Activated CD8-positive, alpha-beta T cell treated with anti-CD3 and anti-CD28 coated beads, Interleukin-2, amount 10 ng/mL, durations not matched to agents 7 days and 5 days (primary cell): ENCODE measurements around the gene TMEM214. TPM values are rescaled to one million over a fixed set of nuclear protein-coding genes. Genes with fewer than 3 reads are reported as not detected.

Experiments used
- ATAC-seq: fragments of 150-1000 bp; cut with Tn5 transposase; one replicate; pipeline ENCODE4 v1.10.0; 2021; ENCODE audit warnings: moderate library complexity
- CTCF ChIA-PET: fragments of 350-600 bp; sonication (Branson Sonifier 250); formaldehyde crosslinking; loops from one replicate; lab custom pipeline; 2021; ENCODE audit warnings: antibody characterized with exemption; lab: Charles Lee
- POLR2A ChIA-PET: fragments of 350-600 bp; sonication (Branson Sonifier 250); formaldehyde crosslinking; loops from one replicate; lab custom pipeline; 2021; ENCODE audit warnings: antibody characterized with exemption; lab: Charles Lee
- DNase-seq: peaks from one replicate; pipeline ENCODE4 v3.0.0-alpha.2; 2020
- H3K27ac Mint-ChIP-seq: one replicate; pipeline ENCODE4 v1.8.0; 2021; ENCODE audit warnings: mild to moderate bottlenecking, mixed read lengths
- H3K27me3 Mint-ChIP-seq: one replicate; pipeline ENCODE4 v1.8.0; 2021; ENCODE audit warnings: low read depth, mixed read lengths
- H3K36me3 Mint-ChIP-seq: one replicate; pipeline ENCODE4 v1.8.0; 2021; ENCODE audit warnings: low read depth, mixed read lengths
- H3K4me1 Mint-ChIP-seq: one replicate; pipeline ENCODE4 v1.8.0; 2021; ENCODE audit warnings: low read depth, mixed read lengths
- H3K4me3 Mint-ChIP-seq: one replicate; pipeline ENCODE4 v1.8.0; 2021; ENCODE audit warnings: mild to moderate bottlenecking, mixed read lengths
- H3K9me3 Mint-ChIP-seq: one replicate; pipeline ENCODE4 v1.8.0; 2022; ENCODE audit warnings: mixed read lengths; ENCODE audit not compliant: insufficient read depth
- total RNA-seq, 2 experiments: library from RNA; stranded (reverse); gene quantifications; one replicate each; pipeline ENCODE4 v1.2.3, GENCODE V29; 2021

The TMEM214 gene
- total RNA-seq, 2 experiments from 2014 or later, result 73.7 to 75.6 TPM

DNA sequence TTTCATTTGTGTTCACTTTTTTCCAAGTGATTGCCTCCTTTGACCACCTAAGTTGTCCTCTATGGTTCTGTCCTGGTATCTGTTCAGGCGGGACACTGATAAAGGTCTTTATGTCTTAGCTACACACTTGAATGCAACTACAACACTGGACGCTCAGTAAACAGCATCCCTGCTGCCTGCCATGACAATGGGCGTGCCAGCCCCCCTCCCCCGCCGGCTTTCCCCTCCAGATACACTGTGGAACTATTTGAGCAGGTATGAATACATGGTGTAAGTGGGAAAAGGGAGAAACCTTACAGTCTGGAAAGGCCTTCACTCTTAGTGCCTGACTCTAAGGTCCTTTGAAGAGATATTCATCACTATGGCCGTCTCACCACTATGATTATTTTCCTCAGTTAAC, 24.4 kb downstream of the TMEM214 start:
- CTCF ChIA-PET, result interaction anchor here (1.6 kb wide), 1 partner anchor 222 kb away, joined by 3 read pairs; no protein-coding TSS in a partner anchor
- Mint-ChIP-seq H3K27me3 (no peaks in the 10 kb centered on the region), H3K4me3 (no peak overlapping the region), H3K9me3 (no peaks in the 10 kb centered on the region), H3K27ac (no peak overlapping the region), H3K4me1 (peaks cover 8% of the 10 kb centered on the region), H3K36me3 (peaks cover 31% of the 10 kb centered on the region)
- POLR2A ChIA-PET, result interaction anchor here (9.3 kb wide), 1 partner anchor 12 kb away, joined by 128 read pairs; the partner anchor contains the start of gene OST4
- DNase-seq, result no peak
- ATAC-seq, result no peak

DNA sequence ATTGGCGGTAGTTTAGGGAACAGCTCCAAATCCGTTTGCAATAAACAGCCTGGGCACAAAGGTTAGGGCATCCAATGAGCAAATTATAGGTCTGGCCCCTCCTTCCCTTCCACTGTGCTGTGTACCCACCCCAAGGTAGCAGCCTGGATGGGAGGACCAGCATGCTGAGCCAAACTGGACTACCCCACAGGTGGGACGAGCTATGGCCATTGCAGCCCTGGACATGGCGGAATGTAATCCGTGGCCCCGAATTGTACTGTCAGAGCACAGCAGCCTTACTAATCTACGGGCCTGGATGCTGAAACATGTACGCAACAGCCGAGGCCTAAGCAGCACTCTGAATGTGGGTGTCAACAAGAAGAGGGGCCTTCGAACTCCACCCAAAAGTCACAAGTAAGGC, 25.4 kb downstream of the TMEM214 start:
- DNase-seq, result no peak
- CTCF ChIA-PET, result interaction anchor here (0.8 kb wide), 1 partner anchor 14 kb away, joined by 5 read pairs; the partner anchor contains the start of gene OST4
- Mint-ChIP-seq H3K27ac (no peak overlapping the region), H3K4me3 (no peak overlapping the region), H3K36me3 (peaks cover 37% of the 10 kb centered on the region), H3K27me3 (no peaks in the 10 kb centered on the region), H3K4me1 (no peaks in the 10 kb centered on the region), H3K9me3 (no peaks in the 10 kb centered on the region)
- POLR2A ChIA-PET, result interaction anchor here (0.8 to 9.3 kb wide), 3 partner anchors 11 to 23 kb away, joined by 3 to 128 read pairs (median 23); partner anchors contain the start of gene OST4
- no peak for ATAC-seq

DNA sequence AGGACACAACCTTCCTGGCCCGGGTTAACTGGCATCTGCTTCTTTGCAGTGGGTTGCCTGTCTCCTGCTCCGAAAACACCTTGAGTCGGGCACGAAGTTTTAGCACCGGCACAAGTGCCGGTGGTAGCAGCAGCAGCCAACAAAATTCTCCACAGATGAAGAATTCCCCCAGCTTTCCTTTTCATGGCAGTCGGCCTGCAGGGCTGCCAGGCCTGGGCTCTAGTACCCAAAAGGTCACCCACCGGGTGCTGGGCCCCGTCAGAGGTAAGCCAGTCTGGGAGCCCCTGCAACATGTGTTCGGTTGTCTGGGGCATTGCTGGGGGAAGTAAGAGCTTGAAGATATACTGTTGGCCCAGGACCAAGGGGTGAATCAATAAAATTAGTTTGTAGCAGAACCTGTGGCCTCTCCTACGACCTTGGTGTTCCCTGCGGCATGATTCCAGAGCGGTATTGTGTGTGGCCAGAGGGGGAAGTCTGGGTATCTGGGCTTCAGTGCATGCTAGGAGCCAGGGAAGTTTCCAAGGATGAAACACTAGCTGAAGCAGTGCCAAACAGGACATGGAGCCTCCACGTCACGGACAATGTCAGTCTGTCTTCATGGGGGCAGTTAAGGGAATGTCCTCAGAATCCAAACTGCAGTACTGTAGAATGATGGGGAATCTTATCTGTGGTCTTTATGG, 26.5 kb downstream of the TMEM214 start:
- ChIA-PET CTCF (interaction anchor here (2.1 kb wide), 1 partner anchor 12 kb away, joined by 8 read pairs; the partner anchor contains the start of gene OST4), POLR2A (interaction anchor here (3.3 to 3.4 kb wide), 2 partner anchors 8 to 11 kb away, joined by 9 to 23 read pairs; partner anchors contain the start of genes AGBL5 and OST4)
- no peak for ATAC-seq
- no peaks in the 10 kb centered on the region for H3K4me1 Mint-ChIP-seq
- peaks cover 40% of the 10 kb centered on the region for H3K36me3 Mint-ChIP-seq
- H3K27ac Mint-ChIP-seq, result no peak overlapping the region
- no peaks in the 10 kb centered on the region for H3K9me3 Mint-ChIP-seq
- DNase-seq, result no peak
- no peak overlapping the region for H3K4me3 Mint-ChIP-seq
- no peaks in the 10 kb centered on the region for H3K27me3 Mint-ChIP-seq

DNA sequence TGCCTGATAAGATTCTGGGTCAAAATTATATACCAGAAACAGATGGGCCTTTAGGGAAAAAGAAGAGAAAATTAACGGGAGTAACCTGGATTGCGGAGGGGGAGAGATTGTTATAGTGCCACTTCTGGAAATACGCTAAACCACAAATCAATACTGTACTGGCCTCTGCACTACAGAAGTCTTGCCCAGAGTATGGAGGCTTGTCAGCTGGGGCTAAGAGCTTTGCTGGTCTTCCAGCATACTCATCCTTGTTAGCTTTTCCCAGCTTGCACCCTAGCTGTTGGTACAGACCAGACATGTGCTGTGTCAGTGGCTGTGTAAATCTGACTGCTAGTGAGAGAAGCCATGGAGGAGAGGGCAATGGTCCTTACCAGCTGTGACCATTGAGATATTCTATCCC, 27.6 kb downstream of the TMEM214 start:
- Mint-ChIP-seq H3K27ac (no peak overlapping the region), H3K9me3 (no peaks in the 10 kb centered on the region), H3K36me3 (peaks cover 44% of the 10 kb centered on the region), H3K27me3 (no peaks in the 10 kb centered on the region), H3K4me3 (no peak overlapping the region), H3K4me1 (no peaks in the 10 kb centered on the region)
- no peak for ATAC-seq
- no peak for DNase-seq
- CTCF ChIA-PET, result interaction anchor here (2.1 kb wide), 1 partner anchor 11 kb away, joined by 8 read pairs; the partner anchor contains the start of gene OST4
- POLR2A ChIA-PET, result interaction anchor here (3.3 to 3.4 kb wide), 2 partner anchors 9 to 10 kb away, joined by 9 to 23 read pairs; partner anchors contain the start of genes AGBL5 and OST4

DNA sequence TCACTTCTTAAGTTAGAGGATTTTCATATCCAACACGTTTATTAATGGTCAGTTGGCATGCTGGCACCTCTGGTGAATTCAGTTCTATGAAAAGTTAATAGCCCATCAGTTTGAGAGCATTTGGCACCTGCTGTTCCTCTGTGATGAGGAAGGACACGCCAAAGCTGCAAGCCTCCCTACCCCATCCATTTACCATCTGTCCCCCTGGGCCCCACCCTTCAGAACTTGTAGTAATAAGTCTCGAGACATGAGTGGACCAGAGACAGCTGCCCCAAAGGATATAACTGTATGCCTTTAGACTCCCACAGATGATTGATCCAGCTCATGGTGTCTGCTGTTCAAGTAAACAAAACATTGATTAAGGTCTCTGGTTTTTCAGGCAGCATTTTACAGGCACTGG, 32.4 kb downstream of the TMEM214 start:
- POLR2A ChIA-PET, result interaction anchor here (11.6 kb wide), 1 partner anchor 12 kb away, joined by 128 read pairs; the partner anchor contains the start of gene AGBL5
- DNase-seq, result no peak
- Mint-ChIP-seq H3K4me3 (no peak overlapping the region), H3K27me3 (no peaks in the 10 kb centered on the region), H3K27ac (no peak overlapping the region), H3K4me1 (peaks cover 30% of the 10 kb centered on the region), H3K9me3 (no peaks in the 10 kb centered on the region), H3K36me3 (peaks cover 62% of the 10 kb centered on the region)
- ATAC-seq, result no peak
- CTCF ChIA-PET, result interaction anchor here (1.4 kb wide), 1 partner anchor 104 kb away, joined by 3 read pairs; no protein-coding TSS in a partner anchor

DNA sequence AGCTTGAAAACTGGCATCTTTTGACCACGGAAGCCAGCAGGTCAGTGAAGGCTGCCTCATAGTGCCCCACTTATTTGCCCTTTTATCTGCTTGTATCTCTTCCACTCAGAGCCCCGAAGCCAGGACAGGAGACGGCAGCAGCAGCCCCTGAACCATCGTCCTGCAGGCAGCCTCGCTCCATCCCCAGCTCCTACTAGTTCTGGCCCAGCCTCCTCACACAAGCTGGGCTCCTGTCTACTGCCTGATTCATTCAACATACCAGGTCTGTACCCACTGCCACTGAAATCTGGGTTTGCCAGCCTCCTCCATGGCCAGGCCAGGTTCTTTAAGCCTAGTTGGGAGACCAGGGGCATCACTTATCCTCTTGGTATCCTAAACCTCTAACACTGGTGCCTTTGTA, 34.6 kb downstream of the TMEM214 start:
- DNase-seq, result no peak
- peaks cover 44% of the 10 kb centered on the region for H3K4me1 Mint-ChIP-seq
- H3K9me3 Mint-ChIP-seq, result no peaks in the 10 kb centered on the region
- POLR2A ChIA-PET, result interaction anchor here (0.6 to 11.6 kb wide), 3 partner anchors 14 to 105 kb away, joined by 3 to 128 read pairs (median 4); partner anchors contain the start of gene AGBL5
- H3K4me3 Mint-ChIP-seq, result no peak overlapping the region
- no peak for ATAC-seq
- peaks cover 63% of the 10 kb centered on the region for H3K36me3 Mint-ChIP-seq
- CTCF ChIA-PET, result interaction anchor here (0.8 to 1.1 kb wide), 2 partner anchors 20 to 221 kb away, joined by 3 to 4 read pairs; no protein-coding TSS in a partner anchor
- no peaks in the 10 kb centered on the region for H3K27me3 Mint-ChIP-seq
- no peak overlapping the region for H3K27ac Mint-ChIP-seq

DNA sequence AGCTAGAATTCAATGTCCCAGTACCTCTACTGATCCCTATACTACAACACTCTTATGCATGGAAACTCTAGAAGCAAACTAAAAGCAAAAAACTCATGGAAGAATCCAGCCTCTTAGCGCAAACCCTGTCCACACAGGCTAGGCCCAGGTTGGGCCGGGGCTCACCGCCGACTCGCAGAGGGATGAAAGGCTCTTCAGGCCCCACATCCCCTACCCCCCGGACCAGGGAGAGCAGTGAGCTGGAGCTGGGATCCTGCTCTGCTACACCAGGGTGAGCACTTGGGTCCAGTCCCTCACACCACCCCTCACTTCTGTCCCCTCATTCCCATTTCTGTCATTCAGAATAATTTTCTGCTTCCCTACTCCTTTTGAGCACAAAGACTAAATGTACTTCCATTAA, 36.7 kb downstream of the TMEM214 start:
- CTCF ChIA-PET, result interaction anchor here (1.1 kb wide), 1 partner anchor 108 kb away, joined by 3 read pairs; no protein-coding TSS in a partner anchor
- POLR2A ChIA-PET, result interaction anchor here (4.2 to 11.6 kb wide), 2 partner anchors 10 to 16 kb away, joined by 23 to 128 read pairs; partner anchors contain the start of gene AGBL5
- Mint-ChIP-seq H3K27me3 (no peaks in the 10 kb centered on the region), H3K9me3 (no peaks in the 10 kb centered on the region), H3K27ac (peak overlapping the region; percentile 66), H3K36me3 (peaks cover 48% of the 10 kb centered on the region), H3K4me1 (peaks cover 63% of the 10 kb centered on the region), H3K4me3 (peak overlapping the region; percentile 99)
- DNase-seq (no peak), ATAC-seq (no peak)

DNA sequence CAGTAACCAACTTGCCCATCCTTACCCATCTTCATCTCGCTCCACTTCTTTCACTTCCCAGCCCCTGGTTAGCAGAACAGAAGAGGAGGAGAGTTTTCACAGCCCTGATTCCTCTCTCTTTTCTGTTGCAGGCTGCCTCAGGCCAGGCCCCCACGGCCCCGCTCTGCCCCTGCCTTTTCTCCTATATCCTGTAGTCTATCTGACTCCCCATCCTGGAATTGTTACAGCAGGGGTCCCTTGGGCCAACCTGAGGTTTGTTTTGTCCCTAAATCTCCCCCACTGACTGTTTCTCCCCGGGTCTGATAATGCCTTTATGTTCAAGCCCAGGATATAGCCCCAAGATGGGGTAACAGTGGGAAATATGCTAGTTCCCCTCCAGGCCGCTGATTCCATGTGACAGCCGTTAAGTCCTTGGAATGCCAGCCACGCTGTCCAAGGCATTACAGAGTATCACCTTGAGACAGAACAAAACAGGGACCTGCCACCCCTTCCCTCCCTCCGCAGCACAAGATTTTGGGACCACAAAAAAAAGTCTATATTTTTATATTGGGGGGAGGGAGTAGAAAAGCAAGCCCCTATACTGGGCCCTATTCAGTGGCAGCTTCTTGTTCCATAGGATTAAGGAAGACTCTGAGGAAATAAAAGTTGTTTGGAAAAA, 37.3 kb downstream of the TMEM214 start:
- CTCF ChIA-PET, result interaction anchor here (1.1 to 3.7 kb wide), 4 partner anchors 10 to 109 kb away, joined by 3 to 28 read pairs (median 6); partner anchors contain the start of gene TMEM214
- Mint-ChIP-seq H3K36me3 (peaks cover 45% of the 10 kb centered on the region), H3K4me3 (peak overlapping the region; percentile 99), H3K27ac (peak overlapping the region; percentile 95), H3K4me1 (peaks cover 70% of the 10 kb centered on the region), H3K9me3 (no peaks in the 10 kb centered on the region), H3K27me3 (no peaks in the 10 kb centered on the region)
- POLR2A ChIA-PET, result interaction anchor here (3.5 to 11.6 kb wide), 3 partner anchors 10 to 17 kb away, joined by 12 to 128 read pairs (median 23); partner anchors contain the start of gene AGBL5
- ATAC-seq (no peak), DNase-seq (no peak)

DNA sequence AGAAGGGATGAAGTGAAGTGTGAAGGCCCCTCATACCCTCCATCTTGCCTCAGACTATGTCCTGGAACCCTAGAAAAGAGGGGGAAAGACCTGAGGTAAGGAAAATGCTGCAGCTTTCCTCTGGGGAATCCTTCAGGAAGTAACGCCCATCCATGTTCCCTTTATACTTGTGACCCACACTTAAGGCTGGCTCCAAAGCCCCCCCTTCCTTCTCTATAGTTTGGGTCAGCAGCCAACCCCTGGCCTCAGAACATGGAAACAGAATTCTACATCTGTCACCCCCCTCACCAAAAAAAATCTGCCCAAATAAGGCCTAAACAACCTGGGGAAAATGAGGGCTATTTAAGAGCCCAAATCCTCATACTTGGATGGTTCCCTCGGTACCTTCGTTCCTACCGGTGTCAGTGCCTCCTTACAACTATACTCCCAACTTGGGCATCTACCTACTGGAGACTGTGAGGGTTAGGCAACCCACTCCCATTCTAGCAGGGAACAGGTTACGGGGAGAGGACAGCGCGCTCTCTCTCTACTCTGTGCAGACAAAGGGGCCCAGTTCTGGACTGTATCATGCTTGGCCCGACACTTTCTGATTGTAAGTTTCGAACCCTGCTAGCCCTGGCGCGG, 38.0 kb downstream of the TMEM214 start:
- Mint-ChIP-seq H3K9me3 (no peaks in the 10 kb centered on the region), H3K27me3 (no peaks in the 10 kb centered on the region), H3K27ac (peak overlapping the region; percentile 95), H3K36me3 (peaks cover 38% of the 10 kb centered on the region), H3K4me1 (peaks cover 76% of the 10 kb centered on the region), H3K4me3 (peak overlapping the region; percentile 99)
- POLR2A ChIA-PET, result interaction anchor here (0.6 to 11.6 kb wide), 9 partner anchors 8 to 593 kb away, joined by 3 to 128 read pairs (median 8); partner anchors contain the start of genes AGBL5, SLC4A1AP and SUPT7L
- CTCF ChIA-PET, result interaction anchor here (1.2 to 3.7 kb wide), 10 partner anchors 11 to 109 kb away, joined by 3 to 28 read pairs (median 8); partner anchors contain the start of genes AGBL5 and TMEM214
- DNase-seq (no peak), ATAC-seq (no peak)

DNA sequence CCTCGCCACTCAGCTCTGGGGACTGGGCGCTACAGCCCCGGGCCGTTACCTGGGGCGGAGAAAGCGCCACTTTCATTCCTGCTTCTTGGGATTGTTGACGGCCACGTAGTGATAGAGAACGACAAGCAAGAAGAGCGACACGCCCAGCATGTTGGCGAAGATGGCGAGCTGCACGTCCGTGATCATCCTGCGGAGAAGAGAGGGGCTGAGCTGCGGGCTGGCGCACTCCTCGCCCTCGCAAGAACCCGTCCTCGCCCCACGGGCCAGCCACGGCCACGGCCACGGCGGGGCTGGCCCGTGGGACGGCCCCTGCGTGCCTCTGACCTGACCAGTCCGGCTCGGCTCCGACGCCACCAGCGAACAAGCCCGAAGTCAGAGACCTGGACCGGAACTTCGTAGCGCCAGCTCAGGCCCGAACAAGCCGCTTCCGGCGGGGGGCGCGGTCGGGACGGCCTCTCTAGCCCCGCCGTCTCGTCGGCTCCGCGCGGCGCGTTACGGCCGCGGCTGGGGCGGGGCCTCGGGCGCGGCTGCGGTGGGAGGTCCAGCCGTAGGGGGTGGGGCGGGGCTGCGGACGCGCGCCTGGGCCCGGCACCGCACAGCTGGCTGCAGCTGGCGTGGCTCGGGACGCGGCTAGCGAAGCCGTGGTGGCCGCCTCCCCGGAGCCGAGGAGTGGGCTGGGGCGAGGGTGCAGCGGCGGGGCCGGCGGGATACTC, 38.7 kb downstream of the TMEM214 start, which contains the start of gene OST4:
OST4 (minus strand) TSS at position 378 of the 713 bp plus-strand sequence.
- CTCF ChIA-PET, result interaction anchor here (1.0 to 3.7 kb wide), 11 partner anchors 10 to 231 kb away, joined by 3 to 28 read pairs (median 7); partner anchors contain the start of genes AGBL5 and TMEM214
- ATAC-seq, result peak; percentile 94
- H3K4me1 Mint-ChIP-seq, result peaks cover 79% of the 10 kb centered on the region
- POLR2A ChIA-PET, result interaction anchor here (0.6 to 11.6 kb wide), 10 partner anchors 9 to 592 kb away, joined by 3 to 128 read pairs (median 6); partner anchors contain the start of genes AGBL5, SLC4A1AP and SUPT7L
- H3K9me3 Mint-ChIP-seq, result no peaks in the 10 kb centered on the region
- H3K4me3 Mint-ChIP-seq, result peak within 1 kb of the TSS; percentile 99
- H3K27ac Mint-ChIP-seq, result peak within 1 kb of the TSS; percentile 95
- peak; percentile 92 for DNase-seq
- peaks cover 32% of the 10 kb centered on the region for H3K36me3 Mint-ChIP-seq
- no peaks in the 10 kb centered on the region for H3K27me3 Mint-ChIP-seq
